ENCODE measurements around the gene CMTR1. TPM values are rescaled to one million over a fixed set of nuclear protein-coding genes. Genes with fewer than 3 reads are reported as not detected.

The CMTR1 gene
- total RNA-seq, 3 donors from 2014 or later = 38.1 to 44.6 (median 41.0) TPM

- Mint-ChIP-seq H3K4me3 (no peak overlapping the region), H3K27me3 (ENCODE audit: low read depth) (no peaks in the 10 kb centered on the region), H3K36me3 (ENCODE audit: insufficient read depth) (peaks cover 55% of the 10 kb centered on the region), H3K4me1 (ENCODE audit: low read depth) (peaks cover 4% of the 10 kb centered on the region), H3K9me3 (no peaks in the 10 kb centered on the region)
- DNase-seq (no peak), ATAC-seq (no peak)
Measured at GRCh38 chr6:37452522-37452921, 19.5 kb downstream of the CMTR1 start.

- DNase-seq (no peak), ATAC-seq (no peak)
- Mint-ChIP-seq H3K4me1 (ENCODE audit: low read depth) (peaks cover 4% of the 10 kb centered on the region), H3K4me3 (no peak overlapping the region), H3K27me3 (ENCODE audit: low read depth) (no peaks in the 10 kb centered on the region), H3K9me3 (no peaks in the 10 kb centered on the region), H3K36me3 (ENCODE audit: insufficient read depth) (peaks cover 65% of the 10 kb centered on the region)
Measured at GRCh38 chr6:37454420-37455140, 21.6 kb downstream of the CMTR1 start.

- Mint-ChIP-seq H3K27me3 (ENCODE audit: low read depth) (no peaks in the 10 kb centered on the region), H3K4me3 (no peak overlapping the region), H3K9me3 (no peaks in the 10 kb centered on the region), H3K4me1 (ENCODE audit: low read depth) (peaks cover 4% of the 10 kb centered on the region), H3K36me3 (ENCODE audit: insufficient read depth) (peaks cover 60% of the 10 kb centered on the region)
- no peak for DNase-seq
- ATAC-seq = no peak
Measured at GRCh38 chr6:37456126-37456525, 23.1 kb downstream of the CMTR1 start.

GRCh38 chr6:37456816-37457560, 24.0 kb downstream of the CMTR1 start:
- DNase-seq (no peak), ATAC-seq (no peak)
- peaks cover 53% of the 10 kb centered on the region for H3K36me3 Mint-ChIP-seq (ENCODE audit: insufficient read depth)
- H3K27me3 Mint-ChIP-seq (ENCODE audit: low read depth) = no peaks in the 10 kb centered on the region
- peaks cover 1% of the 10 kb centered on the region for H3K4me1 Mint-ChIP-seq (ENCODE audit: low read depth)
- no peaks in the 10 kb centered on the region for H3K9me3 Mint-ChIP-seq
- H3K4me3 Mint-ChIP-seq = no peak overlapping the region

GRCh38 chr6:37459981-37460800, 27.2 kb downstream of the CMTR1 start:
- Mint-ChIP-seq H3K27me3 (ENCODE audit: low read depth) (no peaks in the 10 kb centered on the region), H3K4me3 (no peak overlapping the region), H3K4me1 (ENCODE audit: low read depth) (no peaks in the 10 kb centered on the region), H3K36me3 (ENCODE audit: insufficient read depth) (peaks cover 50% of the 10 kb centered on the region), H3K9me3 (no peaks in the 10 kb centered on the region)
- DNase-seq = no peak
- no peak for ATAC-seq

- H3K4me3 Mint-ChIP-seq = no peak overlapping the region
- H3K4me1 Mint-ChIP-seq (ENCODE audit: low read depth) = no peaks in the 10 kb centered on the region
- ATAC-seq (no peak), DNase-seq (no peak)
- H3K9me3 Mint-ChIP-seq = no peaks in the 10 kb centered on the region
- peaks cover 46% of the 10 kb centered on the region for H3K36me3 Mint-ChIP-seq (ENCODE audit: insufficient read depth)
- no peaks in the 10 kb centered on the region for H3K27me3 Mint-ChIP-seq (ENCODE audit: low read depth)
Measured at GRCh38 chr6:37460805-37461204, 27.8 kb downstream of the CMTR1 start.

- no peaks in the 10 kb centered on the region for H3K27me3 Mint-ChIP-seq (ENCODE audit: low read depth)
- no peak for DNase-seq
- no peaks in the 10 kb centered on the region for H3K4me1 Mint-ChIP-seq (ENCODE audit: low read depth)
- no peak overlapping the region for H3K4me3 Mint-ChIP-seq
- peaks cover 44% of the 10 kb centered on the region for H3K36me3 Mint-ChIP-seq (ENCODE audit: insufficient read depth)
- no peaks in the 10 kb centered on the region for H3K9me3 Mint-ChIP-seq
- ATAC-seq = no peak
Measured at GRCh38 chr6:37463110-37463509, 30.1 kb downstream of the CMTR1 start.

- DNase-seq = no peak
- ATAC-seq = no peak
- no peaks in the 10 kb centered on the region for H3K9me3 Mint-ChIP-seq
- H3K4me1 Mint-ChIP-seq (ENCODE audit: low read depth) = no peaks in the 10 kb centered on the region
- no peak overlapping the region for H3K4me3 Mint-ChIP-seq
- no peaks in the 10 kb centered on the region for H3K27me3 Mint-ChIP-seq (ENCODE audit: low read depth)
- H3K36me3 Mint-ChIP-seq (ENCODE audit: insufficient read depth) = peaks cover 40% of the 10 kb centered on the region
Measured at GRCh38 chr6:37467718-37468117, 34.7 kb downstream of the CMTR1 start.

GRCh38 chr6:37473364-37474095, 40.5 kb downstream of the CMTR1 start:
- Mint-ChIP-seq H3K36me3 (ENCODE audit: insufficient read depth) (peaks cover 47% of the 10 kb centered on the region), H3K4me1 (ENCODE audit: low read depth) (no peaks in the 10 kb centered on the region)

GRCh38 chr6:37474316-37474715, 41.3 kb downstream of the CMTR1 start:
- H3K4me1 Mint-ChIP-seq (ENCODE audit: low read depth) = no peaks in the 10 kb centered on the region
- DNase-seq = no peak
- peaks cover 52% of the 10 kb centered on the region for H3K36me3 Mint-ChIP-seq (ENCODE audit: insufficient read depth)
- no peaks in the 10 kb centered on the region for H3K27me3 Mint-ChIP-seq (ENCODE audit: low read depth)
- H3K9me3 Mint-ChIP-seq = no peaks in the 10 kb centered on the region
- no peak for ATAC-seq
- no peak overlapping the region for H3K4me3 Mint-ChIP-seq

More at GRCh38 chr6:37473364-37474095, 40.5 kb downstream of the CMTR1 start:
- no peak for DNase-seq
- no peaks in the 10 kb centered on the region for H3K27me3 Mint-ChIP-seq (ENCODE audit: low read depth)
- H3K4me3 Mint-ChIP-seq = no peak overlapping the region
- H3K9me3 Mint-ChIP-seq = no peaks in the 10 kb centered on the region
- no peak for ATAC-seq

- no peaks in the 10 kb centered on the region for H3K9me3 Mint-ChIP-seq
- H3K4me3 Mint-ChIP-seq = no peak overlapping the region
- no peak for ATAC-seq
- H3K36me3 Mint-ChIP-seq (ENCODE audit: insufficient read depth) = peaks cover 41% of the 10 kb centered on the region
- DNase-seq = no peak
- H3K4me1 Mint-ChIP-seq (ENCODE audit: low read depth) = no peaks in the 10 kb centered on the region
- H3K27me3 Mint-ChIP-seq (ENCODE audit: low read depth) = no peaks in the 10 kb centered on the region
Measured at GRCh38 chr6:37477191-37477590, 44.2 kb downstream of the CMTR1 start.

GRCh38 chr6:37477656-37478435, 44.8 kb downstream of the CMTR1 start:
- ATAC-seq = no peak
- Mint-ChIP-seq H3K4me1 (ENCODE audit: low read depth) (no peaks in the 10 kb centered on the region), H3K36me3 (ENCODE audit: insufficient read depth) (peaks cover 40% of the 10 kb centered on the region), H3K9me3 (no peaks in the 10 kb centered on the region), H3K4me3 (no peak overlapping the region), H3K27me3 (ENCODE audit: low read depth) (no peaks in the 10 kb centered on the region)
- DNase-seq = no peak

- Mint-ChIP-seq H3K4me3 (no peak overlapping the region), H3K9me3 (no peaks in the 10 kb centered on the region), H3K4me1 (ENCODE audit: low read depth) (no peaks in the 10 kb centered on the region), H3K27me3 (ENCODE audit: low read depth) (no peaks in the 10 kb centered on the region), H3K36me3 (ENCODE audit: insufficient read depth) (peaks cover 37% of the 10 kb centered on the region)
- ATAC-seq (no peak), DNase-seq (no peak)
Measured at GRCh38 chr6:37478827-37479226, 45.8 kb downstream of the CMTR1 start.
